Mononuclear cell (primary cell): ENCODE measurements around the gene SPATA31C1. TPM values are rescaled to one million over a fixed set of nuclear protein-coding genes. Genes with fewer than 3 reads are reported as not detected.

ENCODE experiments used
- total RNA-seq: library from RNA; depleted of rRNA; stranded (reverse); fragments of >200 nt; gene quantifications from one replicate; pipeline ENCODE4 v1.2.3, GENCODE V29; 2012

SPATA31C1 gene
- total RNA-seq, 1 donor = not detected

Other genes with a start within 250 kb of the SPATA31C1 start
- gene CTSL, start 191.8 kb upstream of the SPATA31C1 start, total RNA-seq = 11.0 TPM
- gene SPATA31E1, start 35.1 kb upstream of the SPATA31C1 start, total RNA-seq = not detected
- gene CDK20, start 56.6 kb downstream of the SPATA31C1 start, total RNA-seq = 1.4 TPM
- not detected for gene SPATA31C2, start 220.5 kb downstream of the SPATA31C1 start, total RNA-seq